Suprapubic skin (tissue), 4 donors: ENCODE measurements around the gene ZMYND11.

Source experiments
- EP300 ChIP-seq: sonication (generic); formaldehyde crosslinking; IDR thresholded peaks from one replicate; pipeline ENCODE4 v1.6.1; 2017; ENCODE audit warnings: antibody characterized with exemption
- POLR2A ChIP-seq, 2 donors: fragments of 450-650 bp; IDR thresholded peaks; one replicate each; pipeline ENCODE4 v1.6.1; 2017; ENCODE audit warnings: antibody characterized with exemption in 2 of 2, mild to moderate bottlenecking in 2 of 2, moderate library complexity in 2 of 2
- POLR2AphosphoS5 ChIP-seq, 3 donors: sonication (generic); formaldehyde crosslinking; IDR thresholded peaks; one replicate each; pipeline ENCODE4 v1.6.1; 2017; ENCODE audit warnings: antibody characterized with exemption in 3 of 3
- TF ChIP-seq, protein P1 (sequence below), 2 donors: fragments of 200-600 bp in 1 of 2; fragments of 450-650 bp in 1 of 2; sonication (generic) in 1 of 2; IDR thresholded peaks; one replicate each; pipeline ENCODE4 v1.5.1; 2016 to 2019; ENCODE audit warnings: antibody characterized with exemption in 2 of 2, mild to moderate bottlenecking in 1 of 2, moderate library complexity in 1 of 2

DNA sequence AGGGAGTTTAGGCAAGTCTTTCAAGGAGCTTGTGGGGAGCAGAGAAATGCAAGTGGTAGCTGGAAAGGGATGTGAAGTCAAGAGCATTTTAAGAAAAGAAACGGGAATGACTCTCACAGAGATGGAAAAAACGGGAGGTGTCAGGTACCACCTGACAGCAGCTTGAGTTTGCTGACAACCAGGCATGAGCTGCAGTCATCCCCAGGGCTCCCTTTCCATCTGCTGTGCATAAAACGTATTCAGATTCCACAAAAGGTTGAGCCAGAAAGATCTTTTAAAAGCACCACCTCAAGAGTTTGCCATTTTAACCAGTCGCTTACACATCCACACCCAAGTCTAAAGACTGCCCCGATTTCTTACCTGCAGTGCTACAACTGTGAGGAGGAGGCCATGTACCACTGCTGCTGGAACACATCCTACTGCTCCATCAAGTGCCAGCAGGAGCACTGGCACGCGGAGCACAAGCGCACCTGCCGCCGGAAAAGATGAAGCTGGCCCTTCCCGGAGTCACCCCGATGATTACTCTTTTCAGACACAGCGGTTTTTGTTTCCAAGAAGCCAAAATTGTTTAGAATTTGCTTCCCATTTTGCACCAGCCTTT lies 116.8 kb downstream of the ZMYND11 start:
- TF ChIP-seq, protein P1, sequence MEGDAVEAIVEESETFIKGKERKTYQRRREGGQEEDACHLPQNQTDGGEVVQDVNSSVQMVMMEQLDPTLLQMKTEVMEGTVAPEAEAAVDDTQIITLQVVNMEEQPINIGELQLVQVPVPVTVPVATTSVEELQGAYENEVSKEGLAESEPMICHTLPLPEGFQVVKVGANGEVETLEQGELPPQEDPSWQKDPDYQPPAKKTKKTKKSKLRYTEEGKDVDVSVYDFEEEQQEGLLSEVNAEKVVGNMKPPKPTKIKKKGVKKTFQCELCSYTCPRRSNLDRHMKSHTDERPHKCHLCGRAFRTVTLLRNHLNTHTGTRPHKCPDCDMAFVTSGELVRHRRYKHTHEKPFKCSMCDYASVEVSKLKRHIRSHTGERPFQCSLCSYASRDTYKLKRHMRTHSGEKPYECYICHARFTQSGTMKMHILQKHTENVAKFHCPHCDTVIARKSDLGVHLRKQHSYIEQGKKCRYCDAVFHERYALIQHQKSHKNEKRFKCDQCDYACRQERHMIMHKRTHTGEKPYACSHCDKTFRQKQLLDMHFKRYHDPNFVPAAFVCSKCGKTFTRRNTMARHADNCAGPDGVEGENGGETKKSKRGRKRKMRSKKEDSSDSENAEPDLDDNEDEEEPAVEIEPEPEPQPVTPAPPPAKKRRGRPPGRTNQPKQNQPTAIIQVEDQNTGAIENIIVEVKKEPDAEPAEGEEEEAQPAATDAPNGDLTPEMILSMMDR (IDR thresholded peaks at IDR 0.05) = no peak
- TF ChIP-seq POLR2AphosphoS5 (IDR thresholded peaks at IDR 0.05) (no peak), POLR2A (IDR thresholded peaks at IDR 0.05) (no peak), EP300 (no peak)
